Common myeloid progenitor, CD34-positive (primary cell): ENCODE results near the gene CPNE1.

Experiments used
- CTCF ChIA-PET: fragments of 350-600 bp; sonication (Branson Sonifier 250); formaldehyde crosslinking; loops from one replicate; lab custom pipeline; 2021; ENCODE audit warnings: antibody characterized with exemption; lab: Charles Lee
- POLR2A ChIA-PET: fragments of 350-600 bp; sonication (Branson Sonifier 250); formaldehyde crosslinking; loops from one replicate; lab custom pipeline; 2021; ENCODE audit warnings: antibody characterized with exemption; lab: Charles Lee
- DNase-seq, 3 donors: peaks; one replicate each; pipeline versions ENCODE4 v3.0.0 to v3.0.0-alpha.2; 2013
- H3K27ac ChIP-seq, 2 experiments: 1 replicate in 1 of 2; 2 replicates in 1 of 2; pipeline ENCODE4 v1.7.0; 2013; ENCODE audit warnings: inconsistent platforms in 2 of 2, low read length in 2 of 2, mild to moderate bottlenecking in 2 of 2, low read depth in 1 of 2, moderate library complexity in 1 of 2; ENCODE audit not compliant: severe bottlenecking in 2 of 2, insufficient read depth in 1 of 2, poor library complexity in 1 of 2
- H3K27me3 ChIP-seq, 5 experiments: replicated peaks in 2 of 5; 1 replicate in 3 of 5; 2 replicates in 2 of 5; pipeline versions ENCODE4 v1.6.1 to v1.7.0; 2013; ENCODE audit warnings: low read length in 4 of 5, mild to moderate bottlenecking in 2 of 5, moderate library complexity in 2 of 5, inconsistent platforms in 1 of 5; ENCODE audit not compliant: insufficient read depth in 5 of 5, control insufficient read depth in 4 of 5
- H3K36me3 ChIP-seq, 4 experiments: 1 replicate in 2 of 4; 2 replicates in 2 of 4; pipeline versions ENCODE4 v1.6.1 to v1.7.0; 2013; ENCODE audit warnings: low read length in 3 of 4, control low read depth in 1 of 4, mild to moderate bottlenecking in 1 of 4; ENCODE audit not compliant: control insufficient read depth in 4 of 4, insufficient read depth in 4 of 4
- H3K4me1 ChIP-seq, 4 experiments: 1 replicate in 3 of 4; 2 replicates in 1 of 4; pipeline versions ENCODE4 v1.6.1 to v1.7.1; 2013; ENCODE audit warnings: low read length in 3 of 4, mild to moderate bottlenecking in 3 of 4, control low read depth in 1 of 4, inconsistent platforms in 1 of 4, moderate library complexity in 1 of 4; ENCODE audit not compliant: control insufficient read depth in 4 of 4, insufficient read depth in 4 of 4; ENCODE audit errors: control extremely low read depth in 1 of 4
- H3K4me3 ChIP-seq, 7 experiments: 1 replicate in 4 of 7; 2 replicates in 3 of 7; pipeline versions ENCODE4 v1.5.1 to v1.7.0; 2013; ENCODE audit warnings: mild to moderate bottlenecking in 7 of 7, low read length in 6 of 7, moderate library complexity in 6 of 7, inconsistent platforms in 2 of 7, low read depth in 2 of 7, control low read depth in 1 of 7; ENCODE audit not compliant: insufficient read depth in 4 of 7, control insufficient read depth in 1 of 7; ENCODE audit errors: extremely low read depth in 1 of 7
- H3K9me3 ChIP-seq, 5 experiments: 1 replicate in 4 of 5; 2 replicates in 1 of 5; pipeline versions ENCODE4 v1.6.1 to v1.7.1; 2013; ENCODE audit warnings: low read length in 4 of 5, mild to moderate bottlenecking in 2 of 5, inconsistent platforms in 1 of 5, low read depth in 1 of 5, moderate library complexity in 1 of 5; ENCODE audit not compliant: control insufficient read depth in 4 of 5, insufficient read depth in 2 of 5; ENCODE audit errors: control extremely low read depth in 1 of 5
- WGBS: methylation state at CpG from one replicate; pipeline ENCODE4 v1.1.5; 2013; ENCODE audit not compliant: insufficient coverage; 5-methylcytosine and 5-hydroxymethylcytosine counted together

CPNE1 gene

DNA sequence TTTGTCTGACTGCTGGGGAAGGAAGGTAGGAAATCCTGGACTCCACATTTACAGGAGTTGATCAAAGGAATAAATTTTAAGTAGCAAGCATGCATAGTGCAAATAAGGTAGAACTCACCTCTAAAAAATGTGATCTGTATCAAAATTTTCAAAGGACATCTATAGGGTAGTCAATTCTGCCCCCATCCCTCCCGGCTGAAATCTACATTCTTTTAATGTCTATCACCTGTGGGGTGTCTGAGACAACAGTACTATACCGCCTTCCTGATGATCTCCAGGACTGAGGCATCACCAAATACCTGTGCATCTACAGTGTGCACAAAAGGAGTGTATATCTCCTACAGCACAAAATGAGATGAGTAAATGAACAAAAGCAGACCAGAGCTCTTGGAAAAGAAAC lies 19.9 kb downstream of the CPNE1 start:
- Histone ChIP-seq H3K27me3 (no peaks in the 10 kb centered on the region), H3K36me3 (peaks cover 0 to 29% (median 9%) of the 10 kb centered on the region in 4 experiments), H3K4me1 (peaks cover 0 to 9% (median 5%) of the 10 kb centered on the region in 4 experiments), H3K9me3 (no peaks in the 10 kb centered on the region), H3K4me3 (no peak overlapping the region), H3K27ac (no peak overlapping the region)
- WGBS: 100% methylated on average over 1 of the region's 2 CpGs
- ChIA-PET CTCF (interaction anchor here (1.3 kb wide), 1 partner anchor 10 kb away, joined by 7 read pairs; no protein-coding TSS in a partner anchor), POLR2A (no interaction called here)
- DNase-seq: no peak

DNA sequence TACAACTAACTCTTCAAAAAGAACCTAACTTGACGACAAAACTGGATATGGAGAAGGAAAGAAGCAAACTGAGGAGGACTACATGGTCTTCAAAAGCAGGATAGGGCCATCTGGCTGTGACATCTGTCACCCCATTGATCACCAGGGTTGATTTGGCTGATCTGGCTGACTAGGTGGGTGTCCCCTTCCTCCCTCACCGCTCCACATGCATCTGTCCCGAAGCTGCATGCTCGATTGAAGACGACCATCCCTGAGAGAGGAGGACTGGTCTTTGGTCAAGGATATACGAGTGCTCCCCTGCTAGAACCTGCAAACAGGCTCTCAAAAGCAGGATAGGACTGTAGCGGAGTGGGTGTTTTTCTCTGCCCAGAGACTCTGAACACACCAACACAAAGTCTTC lies 21.7 kb downstream of the CPNE1 start:
- CTCF ChIA-PET: interaction anchor here (0.9 to 1.3 kb wide), 2 partner anchors 13 to 19 kb away, joined by 3 to 4 read pairs; no protein-coding TSS in a partner anchor
- POLR2A ChIA-PET: no interaction called here

DNA sequence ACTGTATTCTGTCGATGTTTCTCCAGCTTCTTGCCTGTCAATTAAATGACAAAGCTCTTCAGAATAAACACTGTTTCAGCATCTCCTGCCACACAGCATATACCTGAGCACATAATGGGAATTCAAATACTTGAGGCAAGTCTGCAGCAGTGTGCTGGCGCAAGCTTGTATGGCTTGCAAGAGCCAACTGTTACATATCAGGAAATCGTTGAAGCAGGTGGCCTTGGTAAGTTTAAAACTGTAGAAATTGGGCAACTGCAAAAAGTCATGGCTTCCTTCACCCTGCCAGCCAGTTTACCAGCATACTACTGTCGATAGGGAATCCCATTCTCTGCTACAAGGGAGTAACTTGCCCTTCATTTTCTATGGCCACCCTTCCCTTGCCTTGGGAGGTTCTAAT lies 23.0 kb downstream of the CPNE1 start:
- H3K27me3 ChIP-seq: no peaks in the 10 kb centered on the region
- CTCF ChIA-PET: interaction anchor here (1.4 to 1.5 kb wide), 2 partner anchors 22 to 23 kb away, joined by 3 read pairs; no protein-coding TSS in a partner anchor
- no peak overlapping the region for H3K27ac ChIP-seq
- WGBS: 85% methylated on average over 3 of the region's 4 CpGs
- DNase-seq: peak in 1 of 3 donors; percentile 16
- H3K4me1 ChIP-seq: peaks cover 0 to 9% (median 5%) of the 10 kb centered on the region in 4 experiments
- POLR2A ChIA-PET: no interaction called here
- H3K4me3 ChIP-seq: no peak overlapping the region
- no peaks in the 10 kb centered on the region for H3K9me3 ChIP-seq
- peaks cover 0 to 29% (median 3%) of the 10 kb centered on the region in 4 experiments for H3K36me3 ChIP-seq

More for the DNA sequence above, 21.7 kb downstream of the CPNE1 start:
- no peak for DNase-seq
- Histone ChIP-seq H3K4me1 (peaks cover 0 to 9% (median 5%) of the 10 kb centered on the region in 4 experiments), H3K27ac (no peak overlapping the region), H3K4me3 (no peak overlapping the region), H3K9me3 (no peaks in the 10 kb centered on the region), H3K27me3 (no peaks in the 10 kb centered on the region), H3K36me3 (peaks cover 0 to 29% (median 8%) of the 10 kb centered on the region in 4 experiments)
- 100% methylated on average over 5 of the region's 7 CpGs for WGBS

DNA sequence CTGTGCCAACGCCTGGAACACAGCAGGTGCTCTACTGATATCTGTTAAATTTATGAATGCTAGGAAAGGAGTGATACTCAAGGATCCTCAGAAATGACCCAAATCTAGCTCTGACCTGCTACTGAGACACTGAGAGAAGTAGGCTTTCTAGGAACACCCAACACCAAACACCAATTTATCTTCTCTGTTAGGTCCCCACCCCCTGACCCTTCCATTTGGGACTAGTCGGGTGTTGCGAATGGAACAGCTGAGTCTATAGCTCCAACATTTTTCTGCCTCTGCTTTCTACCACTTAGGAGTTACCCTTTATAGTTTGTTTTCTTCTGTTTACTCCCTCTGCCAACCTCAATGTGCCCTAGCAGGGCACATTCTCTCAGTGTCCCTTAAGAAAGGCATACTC lies 24.0 kb downstream of the CPNE1 start:
- no peak overlapping the region for H3K4me3 ChIP-seq
- H3K4me1 ChIP-seq: peaks cover 0 to 9% (median 5%) of the 10 kb centered on the region in 4 experiments
- ChIA-PET CTCF (no interaction called here), POLR2A (no interaction called here)
- no peak for DNase-seq
- H3K27me3 ChIP-seq: no peaks in the 10 kb centered on the region
- H3K27ac ChIP-seq: no peak overlapping the region
- no peaks in the 10 kb centered on the region for H3K9me3 ChIP-seq
- 96% methylated on average over 3 of the region's 3 CpGs for WGBS
- peaks cover under 1 to 23% (median 3%) of the 10 kb centered on the region in 4 experiments for H3K36me3 ChIP-seq

DNA sequence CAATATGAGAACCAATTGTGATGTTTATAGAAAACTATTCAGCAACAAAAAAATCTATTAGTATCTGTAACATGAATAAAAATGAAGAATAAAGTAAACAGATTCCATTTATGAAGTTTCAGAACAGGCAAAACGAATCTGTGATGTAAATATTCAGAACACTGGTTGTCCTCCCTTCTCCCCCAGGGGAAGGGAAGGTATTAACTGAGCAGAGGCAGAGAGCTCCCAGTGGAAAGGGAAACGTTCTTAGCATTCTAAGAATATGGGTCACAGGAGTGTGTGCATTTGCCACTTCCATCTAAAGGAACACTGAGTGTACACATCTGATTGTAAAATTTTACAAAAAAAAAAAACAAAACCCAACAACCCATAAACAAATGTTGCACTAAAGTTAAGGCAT lies 25.9 kb downstream of the CPNE1 start:
- no peaks in the 10 kb centered on the region for H3K9me3 ChIP-seq
- peaks cover 0 to 7% (median 3%) of the 10 kb centered on the region in 4 experiments for H3K36me3 ChIP-seq
- no peak overlapping the region for H3K27ac ChIP-seq
- CTCF ChIA-PET: interaction anchor here (0.8 to 3.1 kb wide), 2 partner anchors 19 to 25 kb away, joined by 3 to 14 read pairs; no protein-coding TSS in a partner anchor
- no peaks in the 10 kb centered on the region for H3K27me3 ChIP-seq
- 100% methylated on average over 1 of the region's 2 CpGs for WGBS
- DNase-seq: no peak
- peaks cover 0 to 7% (median 5%) of the 10 kb centered on the region in 4 experiments for H3K4me1 ChIP-seq
- H3K4me3 ChIP-seq: no peak overlapping the region
- POLR2A ChIA-PET: no interaction called here

DNA sequence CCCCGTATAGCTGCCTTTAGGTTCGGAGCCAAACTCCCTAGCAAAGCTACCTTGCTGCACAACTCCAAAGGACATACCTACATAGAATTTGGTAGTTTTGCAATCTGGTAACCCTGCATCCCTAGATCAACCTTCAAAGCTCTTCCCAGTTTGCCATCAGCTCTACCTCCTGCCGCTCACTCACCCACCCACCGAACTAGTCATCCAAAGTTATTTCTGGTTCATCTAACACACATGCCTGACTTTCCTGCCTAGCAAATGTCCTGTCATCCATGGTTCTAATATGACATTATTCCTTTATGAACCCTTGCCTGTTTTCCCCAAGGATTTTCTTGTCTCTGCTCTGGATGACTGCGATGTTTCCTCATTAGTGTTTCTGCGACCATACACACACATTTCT lies 27.4 kb downstream of the CPNE1 start:
- H3K9me3 ChIP-seq: no peaks in the 10 kb centered on the region
- ChIA-PET CTCF (interaction anchor here (1.1 to 3.1 kb wide), 4 partner anchors 9 to 26 kb away, joined by 3 to 14 read pairs (median 4); no protein-coding TSS in a partner anchor), POLR2A (no interaction called here)
- H3K4me3 ChIP-seq: no peak overlapping the region
- peaks cover 4 to 11% (median 6%) of the 10 kb centered on the region in 4 experiments for H3K36me3 ChIP-seq
- H3K27ac ChIP-seq: no peak overlapping the region
- no peak for DNase-seq
- H3K27me3 ChIP-seq: no peaks in the 10 kb centered on the region
- H3K4me1 ChIP-seq: peaks cover 0 to 7% (median 5%) of the 10 kb centered on the region in 4 experiments
- WGBS: 99% methylated on average over 6 of the region's 6 CpGs

DNA sequence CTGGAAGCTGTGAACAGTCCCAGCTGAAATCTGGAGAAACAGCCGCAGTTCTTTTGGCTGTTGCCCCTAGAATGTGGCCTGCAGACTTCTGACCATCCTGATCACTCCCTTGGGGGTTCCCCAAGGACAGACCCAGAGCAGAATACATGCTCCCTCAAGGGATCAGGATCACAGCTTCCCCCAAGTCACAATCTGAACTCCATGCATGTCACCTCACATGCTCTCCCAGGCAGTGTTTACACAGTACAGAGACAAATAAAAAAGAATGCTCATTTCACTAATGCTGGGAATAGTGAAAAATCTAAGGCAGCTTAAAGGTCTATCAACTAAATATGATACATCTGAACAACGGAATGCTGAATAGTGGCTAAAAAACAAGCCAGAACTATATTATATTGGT lies 28.6 kb downstream of the CPNE1 start:
- H3K9me3 ChIP-seq: no peaks in the 10 kb centered on the region
- no peak overlapping the region for H3K4me3 ChIP-seq
- H3K4me1 ChIP-seq: peaks cover 0 to 4% (median 0%) of the 10 kb centered on the region in 4 experiments
- CTCF ChIA-PET: interaction anchor here (1.0 to 3.1 kb wide), 5 partner anchors 8 to 57 kb away, joined by 3 to 14 read pairs (median 4); no protein-coding TSS in a partner anchor
- H3K27me3 ChIP-seq: no peaks in the 10 kb centered on the region
- POLR2A ChIA-PET: no interaction called here
- peaks cover 8 to 20% (median 18%) of the 10 kb centered on the region in 4 experiments for H3K36me3 ChIP-seq
- WGBS: 88% methylated on average over 1 of the region's 2 CpGs
- DNase-seq: no peak
- peak overlapping the region in 1 of 2 experiments; percentile 20 for H3K27ac ChIP-seq
